K562 (cell line): ENCODE results near the gene SDHC. TPM values are rescaled to one million over a fixed set of nuclear protein-coding genes. Genes with fewer than 3 reads are reported as not detected.
A peak's percentile ranks its signal among the peaks of the same experiment; 100 is the strongest.

Experiments used
- ATAC-seq: fragments of 200-7000 bp; cut with Tn5 transposase; 3 replicates; pipeline ENCODE4 v1.9.1; 2020; ENCODE audit warnings: moderate library complexity
- BruUV-seq: library from RNA; stranded (reverse); fragments of 400-500 nt; replicated peaks from 2 replicates; lab custom pipeline; 2021; lab: Mats Ljungman, UMichigan
- CTCF ChIA-PET: fragments of 300-600 bp; formaldehyde crosslinking; extraction: SDS; loops from one replicate; lab custom pipeline; 2021; ENCODE audit warnings: low intra/inter-chr PET ratio; lab: Yijun Ruan, JAX
- POLR2A ChIA-PET: fragments of 300-600, 350-650 bp; sonication (Branson Sonifier 250); formaldehyde crosslinking; extraction: SDS; loops from one replicate; lab custom pipeline; 2021; ENCODE audit warnings: antibody characterized with exemption, inconsistent platforms; lab: Yijun Ruan, JAX
- DNase-seq, 4 experiments: peaks; one replicate each; pipeline versions ENCODE4 v3.0.0 to v3.0.0-alpha.2; 2011 to 2018; ENCODE audit warnings: low spot score in 3 of 4, mixed read lengths in 3 of 4; ENCODE audit errors: extremely low read depth in 1 of 4
- FAIRE-seq: peaks from 2 replicates; lab custom pipeline; 2011; peaks lifted over from hg19 to GRCh38; lab: Jason Lieb, UNC
- H2AFZ ChIP-seq: 2 replicates; pipeline ENCODE4 v1.6.0; 2011; ENCODE audit warnings: low read depth, low read length, control low read depth, inconsistent platforms
- H3K27ac ChIP-seq: fragments of 200-600 bp; 3 replicates; pipeline ENCODE4 v1.8.0; 2011; ENCODE audit warnings: low read depth, mild to moderate bottlenecking, control low read depth, inconsistent platforms, low read length, moderate library complexity, mixed read lengths; ENCODE audit errors: extremely low read depth
- H3K27me3 ChIP-seq, 2 experiments: fragments of 300-600 bp in 1 of 2; 2 replicates in 1 of 2; 3 replicates in 1 of 2; pipeline versions ENCODE4 v1.6.0 to v1.8.0; 2011; ENCODE audit warnings: inconsistent platforms in 2 of 2, low read length in 2 of 2, mild to moderate bottlenecking in 1 of 2, mixed read lengths in 1 of 2, moderate library complexity in 1 of 2; ENCODE audit not compliant: control insufficient read depth in 2 of 2, insufficient read depth in 2 of 2
- H3K36me3 ChIP-seq: fragments of 300-600 bp; 3 replicates; pipeline ENCODE4 v1.8.0; 2011; ENCODE audit warnings: mild to moderate bottlenecking, low read length, inconsistent platforms; ENCODE audit not compliant: control insufficient read depth, insufficient read depth
- H3K4me1 ChIP-seq, 2 experiments: fragments of 200-600 bp in 1 of 2; replicated peaks in 1 of 2; 2 replicates in 1 of 2; 3 replicates in 1 of 2; pipeline versions ENCODE4 v1.5.1 to v1.8.0; 2011; ENCODE audit warnings: inconsistent platforms in 2 of 2, low read length in 2 of 2, mild to moderate bottlenecking in 1 of 2, mixed read lengths in 1 of 2, moderate library complexity in 1 of 2; ENCODE audit not compliant: control insufficient read depth in 2 of 2, insufficient read depth in 2 of 2
- H3K4me2 ChIP-seq: 2 replicates; pipeline ENCODE4 v1.6.1; 2011; ENCODE audit warnings: low read length, control low read depth, inconsistent platforms, mixed read lengths; ENCODE audit not compliant: insufficient read depth
- H3K4me3 ChIP-seq: fragments of 200-600 bp; sonication (generic), shearing (Covaris generic); 2 replicates; pipeline ENCODE4 v1.5.1; 2016; ENCODE audit warnings: control low read depth, inconsistent platforms
- H3K79me2 ChIP-seq: fragments of 200-600 bp; 3 replicates; pipeline ENCODE4 v1.8.0; 2011; ENCODE audit warnings: low read length, inconsistent platforms; ENCODE audit not compliant: control insufficient read depth, insufficient read depth
- H3K9ac ChIP-seq, 2 experiments: 2 replicates each; pipeline versions ENCODE4 v1.6.0 to v1.6.1; 2011; ENCODE audit warnings: low read depth in 2 of 2, low read length in 2 of 2, control low read depth in 1 of 2, inconsistent platforms in 1 of 2, mild to moderate bottlenecking in 1 of 2, mixed read lengths in 1 of 2; ENCODE audit not compliant: insufficient read depth in 1 of 2
- H3K9me1 ChIP-seq: one replicate; pipeline ENCODE4 v1.6.0; 2011; ENCODE audit warnings: inconsistent platforms, mild to moderate bottlenecking, low read length, moderate library complexity; ENCODE audit not compliant: control insufficient read depth, insufficient read depth
- H3K9me3 ChIP-seq: replicated peaks from 2 replicates; pipeline ENCODE4 v1.5.1; 2011; ENCODE audit warnings: low read depth, low read length, inconsistent platforms; ENCODE audit not compliant: control insufficient read depth, insufficient read depth
- H4K20me1 ChIP-seq: replicated peaks from 2 replicates; pipeline ENCODE4 v1.6.1; 2011; ENCODE audit warnings: low read length, inconsistent platforms, mixed read lengths; ENCODE audit not compliant: control insufficient read depth, insufficient read depth
- ELF1 ChIP-seq: fragments of 200-800 bp; sonication (Bioruptor generic); IDR thresholded peaks from 2 replicates; pipeline ENCODE4 v1.6.1; 2016; ENCODE audit warnings: missing genetic modification characterization, missing compliant biosample characterization
- GTF2E2 ChIP-seq: fragments of 200-800 bp; sonication (Bioruptor generic); IDR thresholded peaks from 2 replicates; pipeline ENCODE4 v1.6.1; 2016; ENCODE audit warnings: missing genetic modification characterization, missing compliant biosample characterization
- HLTF ChIP-seq: fragments of 450-650 bp; IDR thresholded peaks from 2 replicates; pipeline ENCODE4 v1.6.1; 2016
- IRF2 ChIP-seq: sonication (generic); formaldehyde crosslinking; IDR thresholded peaks from 2 replicates; pipeline ENCODE4 v1.8.1; 2022; ENCODE audit warnings: mild to moderate bottlenecking, missing genetic modification reagents
- MTA3 ChIP-seq: fragments of 450-650 bp; formaldehyde crosslinking; IDR thresholded peaks from 2 replicates; pipeline ENCODE4 v1.6.1; 2017; ENCODE audit warnings: mild to moderate bottlenecking, borderline replicate concordance
- RAD21 ChIP-seq, 2 experiments: fragments of 250-450 bp in 1 of 2; fragments of 450-650 bp in 1 of 2; sonication (Bioruptor Pico) in 1 of 2; formaldehyde crosslinking in 1 of 2; IDR thresholded peaks in 1 of 2; conservative IDR thresholded peaks in 1 of 2; 2 replicates each; pipeline versions ENCODE4 v1.4.0 to v1.8.0; 2020 to 2022; ENCODE audit warnings: mild to moderate bottlenecking in 2 of 2, moderate library complexity in 1 of 2
- SMC3 ChIP-seq: conservative IDR thresholded peaks from 2 replicates; pipeline ENCODE4 v1.6.1; 2011; ENCODE audit warnings: low read depth, low read length, improper control_type of control experiment; ENCODE audit not compliant: insufficient read depth
- SRSF9 ChIP-seq: fragments of 200-400 bp; formaldehyde crosslinking; IDR thresholded peaks from 2 replicates; pipeline ENCODE4 v1.6.1; 2017; ENCODE audit warnings: low read depth, low read length, borderline replicate concordance
- ZNF239 ChIP-seq: fragments of 250-450 bp; sonication (Bioruptor Pico); IDR thresholded peaks from 2 replicates; pipeline ENCODE4 v1.4.0; 2020; ENCODE audit warnings: mild to moderate bottlenecking
- ZNF347 ChIP-seq: fragments of 450-650 bp; formaldehyde crosslinking; IDR thresholded peaks from 2 replicates; pipeline ENCODE4 v1.4.0; 2020; ENCODE audit warnings: low read depth, mild to moderate bottlenecking, moderate library complexity
- ZNF589 ChIP-seq: fragments of 200-800 bp; sonication (Bioruptor generic); IDR thresholded peaks from 2 replicates; pipeline ENCODE4 v1.6.1; 2016; ENCODE audit warnings: low read depth, missing genetic modification characterization, missing compliant biosample characterization
- ZNF668 ChIP-seq: fragments of 250-450 bp; sonication (Bioruptor Pico); IDR thresholded peaks from 2 replicates; pipeline ENCODE4 v1.8.0; 2022; ENCODE audit warnings: mild to moderate bottlenecking, inconsistent platforms
- WGBS: fragments of 100-300 bp; shearing (Covaris generic); methylation state at CpG from one replicate; pipeline ENCODE4 v1.1.6; 2016; ENCODE audit warnings: low coverage, mixed read lengths; ENCODE audit not compliant: insufficient coverage; ENCODE audit errors: missing lambda C conversion rate; 5-methylcytosine and 5-hydroxymethylcytosine counted together
- in situ Hi-C: fragments of 300-500 bp; cut with MboI; formaldehyde crosslinking; loops from 4 replicates; pipeline ENCODE4 v1.15.0; 2018; ENCODE audit warnings: inconsistent platforms, mixed read lengths
- intact Hi-C: fragments of 100-400 bp; cut with micrococcal nuclease; formaldehyde crosslinking; loops from 2 replicates; pipeline ENCODE4 v1.14.2; 2022
- polyA plus RNA-seq, 8 experiments: library from polyadenylated mRNA; depleted of rRNA in 4 of 8; stranded (reverse) in 5 of 8; unstranded in 3 of 8; fragments of >200 nt; fragmentation: Nextera tagmentation in 2 of 8; fragmentation: Illumina TruSeq in 1 of 8; extraction: Ambion mirVana in 2 of 8; extraction: Trizol in 1 of 8; gene quantifications; 2 replicates each; pipeline versions ENCODE4 v1.2.1 to v1.2.3, GENCODE V29; 2011 to 2014; ENCODE audit warnings: inconsistent platforms in 1 of 8, missing spikeins in 1 of 8
- total RNA-seq, 7 experiments: library from RNA; depleted of rRNA in 6 of 7; stranded (reverse); fragments of >200 nt in 6 of 7; fragmentation: Illumina TruSeq in 2 of 7; extraction: Trizol in 2 of 7; gene quantifications; 2 replicates each; pipeline versions ENCODE4 v1.2.1 to v1.2.3, GENCODE V29; 2011 to 2021; ENCODE audit warnings: low replicate concordance in 1 of 7
- TF ChIP-seq, protein P1 (sequence below): fragments of 450-650 bp; formaldehyde crosslinking; IDR thresholded peaks from 2 replicates; pipeline ENCODE4 v1.4.0; 2020; ENCODE audit warnings: mild to moderate bottlenecking, moderate library complexity

SDHC gene
- total and polyA plus RNA-seq, 9 of the 15 experiments (the other 6 are each of a cell fraction or from before 2014, with no cell fraction given), result 7.7 to 309 (median 174) TPM

DNA sequence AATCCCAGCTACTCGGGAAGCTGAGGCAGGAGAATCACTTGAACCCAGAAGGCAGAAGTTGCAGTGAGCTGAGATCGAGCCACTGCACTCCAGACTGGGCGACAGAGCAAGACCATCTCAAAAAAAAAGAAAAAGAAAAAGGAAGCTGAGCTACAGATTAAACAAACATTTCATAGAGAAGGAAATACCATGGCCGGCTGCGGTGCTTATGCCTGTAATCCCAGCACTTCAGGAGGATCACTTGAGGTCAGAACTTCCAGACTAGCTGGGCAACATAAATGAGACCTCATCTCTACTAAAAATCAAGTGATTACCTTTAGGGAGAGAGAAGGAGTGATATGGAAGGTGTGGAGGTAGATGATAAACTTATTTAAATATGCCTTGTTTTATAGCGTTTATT lies 67.5 kb downstream of the SDHC start (continued):
- no peak for TF ChIP-seq ELF1 (tag)
- no peak for TF ChIP-seq ZNF239
- TF ChIP-seq MTA3, result no peak
- TF ChIP-seq ZNF668, result no peak
- no peak for TF ChIP-seq IRF2 (CRISPR knock-in tag)
- no peak for TF ChIP-seq HLTF
- no peak for TF ChIP-seq ZNF347 (CRISPR knock-in tag)
- no peak for TF ChIP-seq SRSF9
- TF ChIP-seq, all 486 proteins: peak for 0

DNA sequence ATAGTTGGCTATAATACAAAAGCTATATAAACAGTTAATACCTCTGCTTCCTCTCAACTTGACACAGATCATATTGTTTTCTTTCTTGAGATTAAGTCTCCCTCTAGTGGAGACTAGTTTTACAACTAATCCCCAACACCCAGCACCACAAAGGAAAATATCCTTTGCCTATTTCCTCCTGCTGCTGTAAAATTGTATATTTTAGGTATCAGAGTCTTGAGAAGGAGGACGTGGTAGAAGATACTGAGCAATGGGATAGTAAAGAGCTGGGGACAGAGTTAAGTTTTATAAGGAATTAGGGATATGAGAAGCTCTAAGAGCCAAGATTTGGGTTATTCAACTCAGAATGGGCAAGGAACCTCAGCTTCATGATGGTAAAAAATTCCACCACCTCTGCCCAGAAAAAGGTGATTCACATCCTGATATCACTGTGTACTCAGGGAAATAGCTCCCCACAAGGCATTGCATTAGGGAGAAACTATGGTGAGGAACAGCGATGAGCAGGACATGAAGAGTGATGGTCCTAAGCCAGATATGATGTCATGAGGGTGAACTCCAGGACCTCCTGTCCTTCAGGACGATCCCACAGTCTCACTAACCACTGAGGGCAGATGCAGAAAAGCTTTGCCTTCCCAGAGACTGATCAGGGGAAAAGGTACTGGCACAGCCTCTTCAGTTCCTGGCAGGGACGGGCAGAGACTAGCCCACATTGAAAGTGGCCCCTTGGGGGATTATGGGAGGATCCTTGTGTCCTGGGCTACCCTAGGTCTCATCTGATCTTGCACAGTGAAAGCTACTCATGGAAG lies 68.2 kb downstream of the SDHC start:
- H3K36me3 ChIP-seq, result no peaks in the 10 kb centered on the region
- no peak overlapping the region for H3K4me2 ChIP-seq
- ChIA-PET CTCF (interaction anchor here (0.7 to 2.5 kb wide), 4 partner anchors 120 to 173 kb away, joined by 3 to 9 read pairs (median 6); no protein-coding TSS in a partner anchor), POLR2A (interaction anchor here (0.9 to 1.3 kb wide), 3 partner anchors 27 to 180 kb away, joined by 4 to 5 read pairs (median 5); partner anchors contain the start of genes NDUFS2 and TOMM40L)
- H2AFZ ChIP-seq, result peak overlapping the region; percentile 43
- H3K9ac ChIP-seq, result no peak overlapping the region; a peak in 1 of 4 replicates
- peak; percentile 61 for FAIRE-seq
- H3K27ac ChIP-seq, result no peak overlapping the region
- H3K79me2 ChIP-seq, result no peaks in the 10 kb centered on the region
- no peak overlapping the region for H3K4me3 ChIP-seq
- ATAC-seq, result peak; percentile 93
- 20% methylated on average over 4 of the region's 4 CpGs for WGBS
- no TSS peak for BruUV-seq
- H3K9me3 ChIP-seq, result no peaks in the 10 kb centered on the region
- DNase-seq, result peak; percentile 28 to 70 (median 41)
- H3K9me1 ChIP-seq, result no peaks in the 10 kb centered on the region
- H3K27me3 ChIP-seq, result no peaks in the 10 kb centered on the region
- in situ Hi-C loops, result loop anchor here (5.0 kb wide), 1 partner anchor 155 kb away; the partner anchor contains the start of gene TOMM40L
- intact Hi-C loops, result loop anchor here (2.0 kb wide), 1 partner anchor 156 kb away; the partner anchor contains the start of gene TOMM40L
- H4K20me1 ChIP-seq, result no peaks in the 10 kb centered on the region
- peaks cover 0 to 6% of the 10 kb centered on the region in 2 experiments; a peak in 3 of 5 replicates for H3K4me1 ChIP-seq
- TF ChIP-seq GTF2E2, result no peak
- TF ChIP-seq SMC3, result peak; percentile 42; the same call in 1 of the 2 replicates
- no peak for TF ChIP-seq ZNF589
- peak; percentile 75 to 84 for TF ChIP-seq RAD21 (CRISPR knock-in tag; conservative IDR thresholded peaks at IDR 0.05 in 1 of 2, IDR thresholded peaks at IDR 0.05 in 1 of 2)
- TF ChIP-seq, protein P1, sequence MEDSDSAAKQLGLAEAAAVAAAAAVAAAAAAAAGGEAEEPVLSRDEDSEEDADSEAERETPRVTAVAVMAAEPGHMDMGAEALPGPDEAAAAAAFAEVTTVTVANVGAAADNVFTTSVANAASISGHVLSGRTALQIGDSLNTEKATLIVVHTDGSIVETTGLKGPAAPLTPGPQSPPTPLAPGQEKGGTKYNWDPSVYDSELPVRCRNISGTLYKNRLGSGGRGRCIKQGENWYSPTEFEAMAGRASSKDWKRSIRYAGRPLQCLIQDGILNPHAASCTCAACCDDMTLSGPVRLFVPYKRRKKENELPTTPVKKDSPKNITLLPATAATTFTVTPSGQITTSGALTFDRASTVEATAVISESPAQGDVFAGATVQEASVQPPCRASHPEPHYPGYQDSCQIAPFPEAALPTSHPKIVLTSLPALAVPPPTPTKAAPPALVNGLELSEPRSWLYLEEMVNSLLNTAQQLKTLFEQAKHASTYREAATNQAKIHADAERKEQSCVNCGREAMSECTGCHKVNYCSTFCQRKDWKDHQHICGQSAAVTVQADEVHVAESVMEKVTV (CRISPR knock-in tag), result 0 out of 2 replicates have a peak, but pooled peaks have one; percentile 26
